Measurements from ENCODE around the gene TMEM213.

- no peak for TF ChIP-seq POLR2A (IDR thresholded peaks at IDR 0.05; ENCODE audit: low read depth, low read length)
- no peak for TF ChIP-seq POLR2AphosphoS5 (IDR thresholded peaks at IDR 0.05; ENCODE audit: low read length)
- no peak for TF ChIP-seq CTCF (IDR thresholded peaks at IDR 0.05 in 2 of 3, conservative IDR thresholded peaks at IDR 0.05 in 1 of 3; ENCODE audit: control insufficient read depth in 2 of 3, extremely low read depth in 1 of 3, insufficient read depth in 1 of 3, low read depth in 3 of 3, low read length in 3 of 3)
- TF ChIP-seq ZBED1 (IDR thresholded peaks at IDR 0.05; ENCODE audit: borderline replicate concordance) = no peak
- TF ChIP-seq RCOR1 (conservative IDR thresholded peaks at IDR 0.05; ENCODE audit: low read depth, low read length) = no peak
- TF ChIP-seq EZH2 (IDR thresholded peaks at IDR 0.05; ENCODE audit: borderline replicate concordance, control insufficient read depth, low read depth, low read length) = no peak
- TF ChIP-seq EP300 (IDR thresholded peaks at IDR 0.05; ENCODE audit: borderline replicate concordance in 1 of 2, control insufficient read depth in 1 of 2, low read depth in 2 of 2, low read length in 2 of 2) = no peak
Measured at GRCh38 chr7:138825049-138825721, 27.4 kb downstream of the TMEM213 start.
